GM12873 (cell line): Measurements from ENCODE around the gene SGTB.

Source experiments
- TF ChIP-seq, protein P1 (sequence below): IDR thresholded peaks from 2 replicates; pipeline ENCODE4 v1.5.1; 2012; ENCODE audit warnings: low read depth, mild to moderate bottlenecking, moderate library complexity, low read length, control low read depth; ENCODE audit not compliant: insufficient read depth; ENCODE audit errors: missing control alignments

SGTB gene, protein sequence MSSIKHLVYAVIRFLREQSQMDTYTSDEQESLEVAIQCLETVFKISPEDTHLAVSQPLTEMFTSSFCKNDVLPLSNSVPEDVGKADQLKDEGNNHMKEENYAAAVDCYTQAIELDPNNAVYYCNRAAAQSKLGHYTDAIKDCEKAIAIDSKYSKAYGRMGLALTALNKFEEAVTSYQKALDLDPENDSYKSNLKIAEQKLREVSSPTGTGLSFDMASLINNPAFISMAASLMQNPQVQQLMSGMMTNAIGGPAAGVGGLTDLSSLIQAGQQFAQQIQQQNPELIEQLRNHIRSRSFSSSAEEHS

DNA sequence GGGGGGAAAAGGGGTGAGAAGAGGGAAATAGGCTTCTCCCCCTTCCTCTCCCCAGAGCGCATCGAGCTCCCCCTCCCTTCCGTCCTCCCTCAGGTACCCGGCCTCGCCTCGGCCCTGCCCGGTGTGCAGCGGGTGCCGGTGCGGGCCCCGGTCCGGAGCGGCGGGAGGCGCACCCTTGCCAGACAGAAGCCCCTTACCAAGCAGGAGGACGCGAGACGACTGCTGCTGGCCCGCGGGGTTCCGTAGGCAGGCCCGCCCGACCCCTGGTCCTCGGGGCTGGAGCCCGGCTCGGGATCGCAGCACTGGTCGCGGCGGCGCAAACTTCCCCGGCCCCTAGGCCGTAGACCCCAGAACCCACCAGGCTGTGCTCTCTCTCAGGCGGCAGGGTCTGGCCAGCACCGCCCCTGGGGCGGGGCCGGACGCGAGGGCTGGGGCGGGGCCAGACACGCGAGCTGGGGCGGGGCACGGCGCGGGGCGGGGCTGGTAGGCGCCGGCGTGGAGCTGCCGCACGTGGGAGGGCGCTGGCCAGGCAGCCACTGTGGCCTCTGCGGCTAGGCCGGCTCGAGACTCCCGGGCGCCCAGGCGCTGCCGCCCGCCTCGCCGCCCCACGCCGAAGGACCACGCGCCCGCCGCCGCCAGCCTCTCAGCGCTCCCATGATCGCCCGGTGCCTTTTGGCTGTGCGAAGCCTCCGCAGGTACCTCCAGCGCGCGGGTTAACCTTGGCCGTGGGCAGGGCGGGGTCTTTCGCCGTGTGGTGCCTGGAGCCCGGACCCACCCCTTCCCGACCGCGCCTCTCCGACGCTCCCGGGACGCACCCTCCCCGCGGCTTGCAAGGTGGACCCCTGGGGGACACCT is at the start of gene SGTB, which contains the start of gene NLN:
Gene SGTB, minus strand, starts transcription at position 390 of the 855 bp plus-strand sequence. CDS start 1,302 bp downstream, outside the sequence.
Gene NLN, plus strand, starts transcription at position 486 of the 855 bp plus-strand sequence. Its CDS starts 169 bp downstream, at position 655.
- TF ChIP-seq, protein P1, sequence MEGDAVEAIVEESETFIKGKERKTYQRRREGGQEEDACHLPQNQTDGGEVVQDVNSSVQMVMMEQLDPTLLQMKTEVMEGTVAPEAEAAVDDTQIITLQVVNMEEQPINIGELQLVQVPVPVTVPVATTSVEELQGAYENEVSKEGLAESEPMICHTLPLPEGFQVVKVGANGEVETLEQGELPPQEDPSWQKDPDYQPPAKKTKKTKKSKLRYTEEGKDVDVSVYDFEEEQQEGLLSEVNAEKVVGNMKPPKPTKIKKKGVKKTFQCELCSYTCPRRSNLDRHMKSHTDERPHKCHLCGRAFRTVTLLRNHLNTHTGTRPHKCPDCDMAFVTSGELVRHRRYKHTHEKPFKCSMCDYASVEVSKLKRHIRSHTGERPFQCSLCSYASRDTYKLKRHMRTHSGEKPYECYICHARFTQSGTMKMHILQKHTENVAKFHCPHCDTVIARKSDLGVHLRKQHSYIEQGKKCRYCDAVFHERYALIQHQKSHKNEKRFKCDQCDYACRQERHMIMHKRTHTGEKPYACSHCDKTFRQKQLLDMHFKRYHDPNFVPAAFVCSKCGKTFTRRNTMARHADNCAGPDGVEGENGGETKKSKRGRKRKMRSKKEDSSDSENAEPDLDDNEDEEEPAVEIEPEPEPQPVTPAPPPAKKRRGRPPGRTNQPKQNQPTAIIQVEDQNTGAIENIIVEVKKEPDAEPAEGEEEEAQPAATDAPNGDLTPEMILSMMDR, result no peak

DNA sequence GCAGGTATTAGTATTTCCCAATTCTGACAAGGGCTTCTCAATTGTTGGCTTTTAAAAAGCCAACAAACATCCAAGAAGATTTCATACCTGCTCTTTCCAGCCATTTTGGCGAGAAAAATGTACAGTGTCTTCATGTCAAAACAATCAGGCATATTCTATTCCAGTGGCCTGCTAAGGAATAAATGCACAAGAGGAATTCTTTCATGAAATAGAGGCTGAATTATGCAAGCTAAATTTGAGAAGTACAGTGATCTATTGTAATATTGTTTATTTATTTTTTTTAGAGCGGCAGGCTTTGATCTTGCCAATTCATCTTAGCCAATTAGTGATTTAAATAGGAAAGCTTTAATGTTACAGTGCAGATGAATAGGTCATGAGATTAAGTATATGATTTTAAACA is 49.4 kb upstream of the SGTB start:
- TF ChIP-seq, protein P1, result no peak

DNA sequence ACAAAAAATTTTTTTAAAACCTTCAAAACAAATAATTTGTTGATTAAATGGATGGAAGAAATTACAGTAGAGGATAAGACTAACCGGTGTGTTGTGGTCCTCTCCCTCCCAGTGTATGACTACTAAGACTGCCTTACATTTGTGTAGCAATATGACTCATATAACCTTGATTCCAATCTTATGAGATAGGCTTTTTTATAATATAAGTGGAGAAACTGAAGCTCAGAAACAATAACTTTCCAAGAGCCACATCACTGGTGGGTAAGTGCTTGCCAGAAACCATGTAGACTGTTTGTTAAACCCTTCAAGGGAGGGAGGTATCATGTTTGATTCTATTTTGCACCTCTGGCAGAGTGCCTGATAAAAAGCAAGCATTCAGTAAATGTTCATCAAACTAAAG is 47.6 kb upstream of the SGTB start:
- TF ChIP-seq, protein P1, result no peak

DNA sequence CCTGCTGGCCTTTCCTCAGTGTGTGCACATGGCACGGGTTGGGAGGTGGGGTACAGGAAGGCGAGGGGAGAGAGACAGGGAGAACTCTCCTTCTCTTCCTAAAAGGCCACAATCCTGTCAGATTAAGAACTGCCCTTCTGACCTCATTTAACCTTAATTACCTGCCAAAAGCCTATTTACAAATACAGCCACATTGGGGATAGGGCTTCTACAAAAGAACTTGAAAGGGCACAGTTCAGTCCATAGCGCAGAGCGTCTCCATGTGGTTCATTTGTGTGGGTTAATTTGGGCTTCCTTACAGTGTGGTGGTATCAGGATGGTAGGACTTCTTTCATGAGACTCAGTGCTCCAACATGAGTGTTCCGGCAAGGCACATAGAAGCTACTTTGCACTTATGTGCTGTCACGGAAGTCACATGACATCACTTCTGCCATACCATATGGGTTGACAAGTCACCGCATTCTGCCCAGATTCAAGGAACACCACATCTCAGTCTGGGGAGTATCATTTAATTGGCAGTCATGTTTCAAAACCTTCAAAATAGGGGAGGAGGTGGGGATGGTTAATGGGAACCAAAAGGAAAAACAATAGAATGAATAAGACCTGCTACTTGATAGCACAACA is 46.9 kb upstream of the SGTB start:
- TF ChIP-seq, protein P1, result no peak

DNA sequence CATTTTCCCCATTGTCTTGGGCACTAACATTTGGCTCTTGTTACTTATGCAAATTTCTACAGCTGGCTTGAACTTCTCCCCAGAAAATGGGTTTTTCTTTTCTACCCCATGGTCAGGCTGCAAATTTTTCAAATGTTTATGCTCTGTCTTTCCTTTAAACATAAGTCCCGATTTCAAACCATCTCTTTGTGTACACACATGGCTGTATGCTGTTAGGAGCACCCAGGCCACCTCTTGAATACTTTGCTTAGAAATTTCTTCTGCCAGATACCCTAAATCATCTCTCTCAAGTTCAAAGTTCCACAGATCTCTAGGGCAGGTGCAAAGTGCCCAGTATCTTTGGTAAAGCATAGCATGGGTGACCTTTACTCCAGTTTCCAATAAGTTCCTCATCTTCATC is 45.7 kb upstream of the SGTB start:
- TF ChIP-seq, protein P1, result no peak

DNA sequence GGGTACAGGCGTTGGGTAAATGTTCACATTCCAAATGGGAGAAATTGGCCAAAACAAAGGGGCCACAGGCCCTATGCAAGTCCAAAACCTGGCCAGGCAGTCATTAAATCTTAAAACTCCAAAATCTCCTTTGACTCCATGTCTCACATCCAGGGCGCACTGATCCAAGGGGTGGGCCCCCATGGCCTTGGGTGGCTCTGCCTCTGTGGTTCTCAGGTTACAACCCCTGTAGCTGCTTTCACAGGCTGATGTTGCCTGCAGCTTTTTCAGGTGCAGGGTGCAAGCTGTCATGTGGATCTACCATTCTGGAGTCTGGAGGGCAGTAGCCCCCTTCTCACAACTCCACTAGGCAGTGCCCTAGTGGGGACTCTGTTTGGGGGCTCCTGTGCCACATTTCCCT is 44.9 kb upstream of the SGTB start:
- TF ChIP-seq, protein P1, result no peak

DNA sequence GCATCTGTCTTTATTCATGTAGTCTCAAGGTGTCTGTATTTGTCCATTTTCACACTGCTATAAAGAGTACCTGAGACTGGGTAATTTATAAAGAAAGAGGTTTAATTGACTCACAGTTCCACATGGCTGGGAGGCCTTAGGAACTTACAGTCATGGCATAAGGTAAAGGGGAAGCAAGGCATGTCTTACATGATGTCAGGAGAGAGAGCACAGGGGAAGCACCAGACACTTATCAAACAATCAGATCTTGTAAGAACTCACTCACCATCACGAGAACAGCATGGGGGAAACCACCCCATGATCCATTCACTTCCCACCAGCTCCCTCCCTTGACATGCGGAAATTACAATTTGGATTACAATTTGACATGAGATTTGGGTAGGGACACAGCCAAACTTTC is 44.3 kb upstream of the SGTB start:
- TF ChIP-seq, protein P1, result no peak
